Astrocyte (in vitro differentiated cells and primary cell): ENCODE results near the gene USP6.

Experiments
- EZH2 ChIP-seq: IDR thresholded peaks from 2 replicates; pipeline ENCODE4 v1.6.1; 2012; ENCODE audit warnings: mild to moderate bottlenecking, low read length, inconsistent platforms; ENCODE audit not compliant: insufficient read depth
- TF ChIP-seq, protein P1 (sequence below): IDR thresholded peaks from 2 replicates; pipeline ENCODE4 v1.5.1; 2011; ENCODE audit warnings: low read depth, mild to moderate bottlenecking, inconsistent platforms, low read length, moderate library complexity; ENCODE audit not compliant: insufficient read depth

DNA sequence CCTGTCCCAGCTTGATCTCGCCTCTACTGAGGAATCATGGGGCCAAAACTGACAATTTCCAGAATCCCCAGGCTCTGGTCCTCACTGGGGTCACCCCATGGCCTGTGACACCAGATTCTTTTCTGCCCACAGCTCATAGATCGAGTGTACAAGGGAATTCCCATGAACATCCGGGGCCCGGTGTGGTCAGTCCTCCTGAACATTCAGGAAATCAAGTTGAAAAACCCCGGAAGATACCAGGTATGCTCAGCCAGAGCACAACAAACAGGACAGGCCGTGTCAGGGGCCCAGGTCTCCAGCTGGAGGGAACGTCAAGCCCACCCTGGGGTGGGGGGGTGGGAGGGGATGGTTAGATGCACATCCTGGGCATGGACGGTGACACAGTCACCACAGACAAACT is 17.5 kb downstream of the USP6 start:
- TF ChIP-seq, protein P1, sequence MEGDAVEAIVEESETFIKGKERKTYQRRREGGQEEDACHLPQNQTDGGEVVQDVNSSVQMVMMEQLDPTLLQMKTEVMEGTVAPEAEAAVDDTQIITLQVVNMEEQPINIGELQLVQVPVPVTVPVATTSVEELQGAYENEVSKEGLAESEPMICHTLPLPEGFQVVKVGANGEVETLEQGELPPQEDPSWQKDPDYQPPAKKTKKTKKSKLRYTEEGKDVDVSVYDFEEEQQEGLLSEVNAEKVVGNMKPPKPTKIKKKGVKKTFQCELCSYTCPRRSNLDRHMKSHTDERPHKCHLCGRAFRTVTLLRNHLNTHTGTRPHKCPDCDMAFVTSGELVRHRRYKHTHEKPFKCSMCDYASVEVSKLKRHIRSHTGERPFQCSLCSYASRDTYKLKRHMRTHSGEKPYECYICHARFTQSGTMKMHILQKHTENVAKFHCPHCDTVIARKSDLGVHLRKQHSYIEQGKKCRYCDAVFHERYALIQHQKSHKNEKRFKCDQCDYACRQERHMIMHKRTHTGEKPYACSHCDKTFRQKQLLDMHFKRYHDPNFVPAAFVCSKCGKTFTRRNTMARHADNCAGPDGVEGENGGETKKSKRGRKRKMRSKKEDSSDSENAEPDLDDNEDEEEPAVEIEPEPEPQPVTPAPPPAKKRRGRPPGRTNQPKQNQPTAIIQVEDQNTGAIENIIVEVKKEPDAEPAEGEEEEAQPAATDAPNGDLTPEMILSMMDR, result no peak
- no peak for TF ChIP-seq EZH2
